Renal pelvis (tissue), 4 donors: ENCODE measurements around the gene STIM1. TPM values are rescaled to one million over a fixed set of nuclear protein-coding genes. Genes with fewer than 3 reads are reported as not detected.
A peak's percentile ranks its signal among the peaks of the same experiment; 100 is the strongest.
"Not testable (repeated sequence)": the region's sequence is repeated elsewhere in the genome, so short reads cannot be mapped to it uniquely, and the experiment has no call there.

Experiments
- DNase-seq: peaks from one replicate; pipeline ENCODE4 v3.0.0-alpha.2; 2013
- polyA plus RNA-seq, 3 donors: library from polyadenylated mRNA; unstranded; fragments of 120-200 nt; gene quantifications; one replicate each; pipeline ENCODE4 v1.2.1, GENCODE V29; 2013; ENCODE audit not compliant: insufficient read length in 3 of 3

Gene STIM1
- polyA plus RNA-seq, 3 donors: 31.3 to 41.6 (median 33.2) TPM

GRCh38 chr11:3853545-3853842 is 2.0 kb upstream of the STIM1 start:
- no peak for DNase-seq

GRCh38 chr11:3853899-3854659 is 1.4 kb upstream of the STIM1 start:
- no peak for DNase-seq

GRCh38 chr11:3854660-3854976 is 846 bp upstream of the STIM1 start:
- DNase-seq: no peak

GRCh38 chr11:3855808-3856491 is 486 bp downstream of the STIM1 start:
- DNase-seq: no peak

- DNase-seq: no peak
Observed at GRCh38 chr11:3856856-3857553, 1.5 kb downstream of the STIM1 start.

GRCh38 chr11:3857628-3858027 is 2.2 kb downstream of the STIM1 start:
- DNase-seq: no peak

GRCh38 chr11:3859373-3859881 is 4.0 kb downstream of the STIM1 start:
- no peak for DNase-seq

GRCh38 chr11:3860375-3860774 is 4.9 kb downstream of the STIM1 start:
- no peak for DNase-seq

GRCh38 chr11:3860898-3861393 is 5.5 kb downstream of the STIM1 start:
- DNase-seq: not testable (repeated sequence)

GRCh38 chr11:3861683-3862082 is 6.2 kb downstream of the STIM1 start:
- DNase-seq: no peak

GRCh38 chr11:3865388-3866193 is 10.1 kb downstream of the STIM1 start:
- peak; percentile 54 for DNase-seq

GRCh38 chr11:3866206-3866605 is 10.7 kb downstream of the STIM1 start:
- no peak for DNase-seq

GRCh38 chr11:3866836-3867208 is 11.4 kb downstream of the STIM1 start:
- no peak for DNase-seq

GRCh38 chr11:3867209-3868091 is 12.0 kb downstream of the STIM1 start:
- DNase-seq: no peak

GRCh38 chr11:3873712-3874349 is 18.4 kb downstream of the STIM1 start:
- DNase-seq: no peak

- DNase-seq: no peak
Observed at GRCh38 chr11:3876613-3877012, 21.1 kb downstream of the STIM1 start.

- DNase-seq: peak; percentile 39
Observed at GRCh38 chr11:3877364-3878257, 22.1 kb downstream of the STIM1 start.

GRCh38 chr11:3878258-3878584 is 22.8 kb downstream of the STIM1 start:
- DNase-seq: no peak

GRCh38 chr11:3879216-3879966 is 23.9 kb downstream of the STIM1 start:
- no peak for DNase-seq
